Esophagus mucosa (tissue), 1 donor: ENCODE data around the gene HTRA3. TPM values are rescaled to one million over a fixed set of nuclear protein-coding genes. Genes with fewer than 3 reads are reported as not detected.
A peak's percentile ranks its signal among the peaks of the same experiment; 100 is the strongest.
"Not testable (repeated sequence)": the region's sequence is repeated elsewhere in the genome, so short reads cannot be mapped to it uniquely, and the experiment has no call there.

ENCODE experiments used
- ATAC-seq: fragments of 200-7000 bp; cut with Tn5 transposase; one replicate; pipeline ENCODE4 v1.9.1; 2020
- total RNA-seq: library from RNA; stranded (reverse); gene quantifications from one replicate; pipeline ENCODE4 v1.2.4, GENCODE V29; 2023
- donor health status: DM: yes; HTN: yes; CAD: no.

The HTRA3 gene
- total RNA-seq, 1 donor from 2014 or later, result 1.0 TPM

GRCh38 chr4:8345946-8346814 lies 76.6 kb downstream of the HTRA3 start:
- no peak for ATAC-seq

GRCh38 chr4:8346838-8347605 lies 77.5 kb downstream of the HTRA3 start:
- no peak for ATAC-seq

- ATAC-seq, result no peak
These were observed 78.1 kb downstream of the HTRA3 start for GRCh38 chr4:8347660-8348059.

GRCh38 chr4:8348071-8348470 lies 78.5 kb downstream of the HTRA3 start:
- ATAC-seq, result no peak

- ATAC-seq, result not testable (repeated sequence)
These were observed 79.7 kb downstream of the HTRA3 start for GRCh38 chr4:8349236-8349635.

- ATAC-seq, result no peak
These were observed 80.2 kb downstream of the HTRA3 start for GRCh38 chr4:8349664-8350236.

- ATAC-seq, result no peak
These were observed 80.8 kb downstream of the HTRA3 start for GRCh38 chr4:8350352-8350751.

- ATAC-seq, result no peak
These were observed 81.4 kb downstream of the HTRA3 start for GRCh38 chr4:8350841-8351461.

GRCh38 chr4:8351931-8352367 lies 82.4 kb downstream of the HTRA3 start:
- no peak for ATAC-seq

- no peak for ATAC-seq
These were observed 83.0 kb downstream of the HTRA3 start for GRCh38 chr4:8352368-8353157.

GRCh38 chr4:8353158-8353669 lies 83.7 kb downstream of the HTRA3 start:
- ATAC-seq, result no peak

- ATAC-seq, result no peak
These were observed 84.4 kb downstream of the HTRA3 start for GRCh38 chr4:8353912-8354453.

- no peak for ATAC-seq
These were observed 85.8 kb downstream of the HTRA3 start for GRCh38 chr4:8355306-8355705.

- peak; percentile 58 for ATAC-seq
These were observed 86.5 kb downstream of the HTRA3 start for GRCh38 chr4:8355864-8356565.

Other genes with a start within 250 kb of the HTRA3 start
- gene ABLIM2, start 110.9 kb upstream of the HTRA3 start, total RNA-seq, result 20.1 TPM
- gene SH3TC1, start 70.5 kb upstream of the HTRA3 start, total RNA-seq, result 52.9 TPM
- gene ACOX3, start 171.0 kb downstream of the HTRA3 start, total RNA-seq, result 48.0 TPM
- 15.7 TPM for gene TRMT44, start 171.0 kb downstream of the HTRA3 start, total RNA-seq